Neural cell (in vitro differentiated cells): Measurements from ENCODE around the gene SMPD2.

ENCODE experiments used
- EZH2 ChIP-seq: fragments of 200-600, 300-800 bp; shearing (Covaris generic), sonication (generic); IDR thresholded peaks from 2 replicates; pipeline ENCODE4 v1.6.1; 2014; ENCODE audit warnings: antibody characterized with exemption, low read length, borderline replicate concordance, mild to moderate bottlenecking; ENCODE audit not compliant: insufficient read depth, poor library complexity, severe bottlenecking
- SMC3 ChIP-seq: fragments of 450-650 bp; conservative IDR thresholded peaks from 2 replicates; pipeline ENCODE4 v1.6.1; 2014; ENCODE audit warnings: antibody characterized with exemption, mild to moderate bottlenecking, moderate library complexity; ENCODE audit not compliant: poor library complexity
- TF ChIP-seq, protein P1 (sequence below): fragments of 450-650 bp; IDR thresholded peaks from 2 replicates; pipeline ENCODE4 v1.5.1; 2014; ENCODE audit warnings: antibody characterized with exemption, mild to moderate bottlenecking, moderate library complexity; ENCODE audit not compliant: poor library complexity, severe bottlenecking

DNA sequence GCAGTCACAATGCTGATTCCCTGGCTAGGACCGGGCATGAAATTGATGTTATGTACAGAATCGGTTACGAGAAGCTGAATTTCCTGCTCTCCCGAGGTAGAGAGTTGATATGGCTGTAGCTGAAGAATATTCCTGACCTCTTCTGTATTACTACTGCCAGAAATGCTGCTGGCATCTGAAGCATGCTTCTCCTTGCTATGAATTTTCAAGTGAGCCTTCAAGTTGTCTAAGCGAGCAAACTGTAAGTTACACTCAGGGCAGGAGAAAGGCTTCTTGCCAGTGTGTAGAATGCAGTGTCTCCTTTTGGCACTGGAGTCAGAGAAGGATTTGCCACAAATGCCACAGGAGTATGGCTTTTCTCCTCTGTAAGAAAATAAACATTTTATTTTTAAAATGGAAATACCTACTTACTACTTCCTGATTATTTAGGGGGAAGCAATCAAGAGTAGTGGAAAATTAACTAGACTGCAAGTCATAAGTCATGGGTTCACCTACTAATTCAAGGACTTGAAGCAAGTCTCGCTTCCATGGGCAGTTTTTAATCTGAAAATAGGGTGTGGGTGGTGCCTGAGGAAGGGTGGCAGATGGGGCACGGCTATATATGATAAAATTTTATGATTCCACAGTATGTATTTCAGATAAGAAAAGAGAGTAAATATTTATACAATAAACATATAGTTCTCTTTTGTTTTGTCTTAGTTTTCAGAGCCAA is 25.8 kb downstream of the SMPD2 start:
- TF ChIP-seq, protein P1, sequence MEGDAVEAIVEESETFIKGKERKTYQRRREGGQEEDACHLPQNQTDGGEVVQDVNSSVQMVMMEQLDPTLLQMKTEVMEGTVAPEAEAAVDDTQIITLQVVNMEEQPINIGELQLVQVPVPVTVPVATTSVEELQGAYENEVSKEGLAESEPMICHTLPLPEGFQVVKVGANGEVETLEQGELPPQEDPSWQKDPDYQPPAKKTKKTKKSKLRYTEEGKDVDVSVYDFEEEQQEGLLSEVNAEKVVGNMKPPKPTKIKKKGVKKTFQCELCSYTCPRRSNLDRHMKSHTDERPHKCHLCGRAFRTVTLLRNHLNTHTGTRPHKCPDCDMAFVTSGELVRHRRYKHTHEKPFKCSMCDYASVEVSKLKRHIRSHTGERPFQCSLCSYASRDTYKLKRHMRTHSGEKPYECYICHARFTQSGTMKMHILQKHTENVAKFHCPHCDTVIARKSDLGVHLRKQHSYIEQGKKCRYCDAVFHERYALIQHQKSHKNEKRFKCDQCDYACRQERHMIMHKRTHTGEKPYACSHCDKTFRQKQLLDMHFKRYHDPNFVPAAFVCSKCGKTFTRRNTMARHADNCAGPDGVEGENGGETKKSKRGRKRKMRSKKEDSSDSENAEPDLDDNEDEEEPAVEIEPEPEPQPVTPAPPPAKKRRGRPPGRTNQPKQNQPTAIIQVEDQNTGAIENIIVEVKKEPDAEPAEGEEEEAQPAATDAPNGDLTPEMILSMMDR = no peak
- TF ChIP-seq EZH2 (no peak), SMC3 (no peak)
